Measurements from ENCODE around the gene EIF4ENIF1.
"Not testable (repeated sequence)": the region's sequence is repeated elsewhere in the genome, so short reads cannot be mapped to it uniquely, and the experiment has no call there.

EIF4ENIF1 gene

GRCh38 chr22:31496007-31496734 lies 6.5 kb upstream of the EIF4ENIF1 start, which contains the start of gene SFI1:
Gene SFI1 (plus strand): TSS chr22:31496536. CDS start chr22:31508285, 11,749 bp downstream.
- peaks cover 7% of the 10 kb centered on the region for H3K36me3 ChIP-seq
- peak; percentile 42 for TF ChIP-seq CTCF (IDR thresholded peaks at IDR 0.05; ENCODE audit: low read depth, low read length)
- DNase-seq, result peak; percentile 95
- no peaks in the 10 kb centered on the region for H3K27me3 ChIP-seq (ENCODE audit: insufficient read depth, low read depth, severe bottlenecking)
- peak within 1 kb of the TSS; percentile 82 for H3K27ac ChIP-seq
- no peaks in the 10 kb centered on the region for H3K9me3 ChIP-seq (ENCODE audit: severe bottlenecking)
- peak within 1 kb of the TSS; percentile 81 for H3K4me3 ChIP-seq (ENCODE audit: low read depth, low read length)

GRCh38 chr22:31495343-31495742 lies 5.7 kb upstream of the EIF4ENIF1 start:
- DNase-seq, result no peak
- peak overlapping the region; percentile 82 for H3K27ac ChIP-seq
- H3K36me3 ChIP-seq, result peaks cover 5% of the 10 kb centered on the region
- no peak for TF ChIP-seq CTCF (IDR thresholded peaks at IDR 0.05; ENCODE audit: low read depth, low read length)
- no peaks in the 10 kb centered on the region for H3K9me3 ChIP-seq (ENCODE audit: severe bottlenecking)
- H3K4me3 ChIP-seq (ENCODE audit: low read depth, low read length), result peak overlapping the region; percentile 81
- H3K27me3 ChIP-seq (ENCODE audit: insufficient read depth, low read depth, severe bottlenecking), result no peaks in the 10 kb centered on the region

- H3K4me3 ChIP-seq (ENCODE audit: low read depth, low read length); H3K27me3 ChIP-seq (ENCODE audit: insufficient read depth, low read depth, severe bottlenecking); H3K9me3 ChIP-seq (ENCODE audit: severe bottlenecking); DNase-seq; H3K36me3 ChIP-seq: not testable (repeated sequence)
- H3K27ac ChIP-seq, result peak overlapping the region; percentile 70
These were observed 3.7 kb upstream of the EIF4ENIF1 start for GRCh38 chr22:31493355-31493754.

- Histone ChIP-seq H3K27me3 (ENCODE audit: insufficient read depth, low read depth, severe bottlenecking) (no peaks in the 10 kb centered on the region), H3K36me3 (peaks cover 11% of the 10 kb centered on the region), H3K27ac (no peak overlapping the region), H3K4me3 (ENCODE audit: low read depth, low read length) (no peak overlapping the region), H3K9me3 (ENCODE audit: severe bottlenecking) (no peaks in the 10 kb centered on the region)
- TF ChIP-seq CTCF (IDR thresholded peaks at IDR 0.05; ENCODE audit: low read depth, low read length), result no peak
- DNase-seq, result no peak
These were observed 2.5 kb upstream of the EIF4ENIF1 start for GRCh38 chr22:31492151-31492550.

GRCh38 chr22:31491218-31491962 lies 1.7 kb upstream of the EIF4ENIF1 start:
- H3K4me3 ChIP-seq (ENCODE audit: low read depth, low read length), result no peak overlapping the region
- DNase-seq, result peak; percentile 26
- no peak overlapping the region for H3K27ac ChIP-seq
- H3K36me3 ChIP-seq, result peaks cover 19% of the 10 kb centered on the region
- TF ChIP-seq CTCF (IDR thresholded peaks at IDR 0.05; ENCODE audit: low read depth, low read length), result no peak
- no peaks in the 10 kb centered on the region for H3K9me3 ChIP-seq (ENCODE audit: severe bottlenecking)
- H3K27me3 ChIP-seq (ENCODE audit: insufficient read depth, low read depth, severe bottlenecking), result no peaks in the 10 kb centered on the region

- peak overlapping the region; percentile 90 for H3K4me3 ChIP-seq (ENCODE audit: low read depth, low read length)
- peak overlapping the region; percentile 96 for H3K27ac ChIP-seq
- H3K36me3 ChIP-seq, result peaks cover 26% of the 10 kb centered on the region
- no peaks in the 10 kb centered on the region for H3K9me3 ChIP-seq (ENCODE audit: severe bottlenecking)
- no peaks in the 10 kb centered on the region for H3K27me3 ChIP-seq (ENCODE audit: insufficient read depth, low read depth, severe bottlenecking)
- TF ChIP-seq CTCF (IDR thresholded peaks at IDR 0.05; ENCODE audit: low read depth, low read length), result no peak
- peak; percentile 28 for DNase-seq
These were observed 869 bp upstream of the EIF4ENIF1 start for GRCh38 chr22:31490496-31490925.

Data from WERI-Rb-1 (cell line).